Natural killer cell treated with Interleukin-12 subunit alpha and Interleukin-12 subunit beta and Interleukin-15 and Interleukin-18, amount 100 ng/mL, for 72 hours (primary cell): ENCODE results near the gene SLC30A2. TPM values are rescaled to one million over a fixed set of nuclear protein-coding genes. Genes with fewer than 3 reads are reported as not detected.

Experiments
- ATAC-seq, 2 donors: fragments of 150-1000 bp; cut with Tn5 transposase in 1 of 2; sonication (Bioruptor Pico), chemical (Tn5 transposase) in 1 of 2; 2 replicates each; pipeline ENCODE4 v1.10.0; 2021
- DNase-seq: peaks from one replicate; pipeline ENCODE4 v3.0.0; 2022; ENCODE audit warnings: low spot score
- H3K27ac Mint-ChIP-seq, 2 donors: 1 replicate in 1 of 2; 2 replicates in 1 of 2; pipeline ENCODE4 v1.8.0; 2022; ENCODE audit warnings: mixed read lengths in 2 of 2, mild to moderate bottlenecking in 1 of 2, moderate library complexity in 1 of 2
- H3K27me3 Mint-ChIP-seq, 2 donors: 1 replicate in 1 of 2; 2 replicates in 1 of 2; pipeline ENCODE4 v1.8.0; 2022; ENCODE audit warnings: mixed read lengths in 2 of 2
- H3K36me3 Mint-ChIP-seq: one replicate; pipeline ENCODE4 v1.8.0; 2022; ENCODE audit warnings: mixed read lengths
- H3K4me1 Mint-ChIP-seq, 2 donors: 1 replicate in 1 of 2; 2 replicates in 1 of 2; pipeline ENCODE4 v1.8.0; 2022; ENCODE audit warnings: low read depth in 2 of 2, mixed read lengths in 2 of 2, mild to moderate bottlenecking in 1 of 2
- H3K4me3 Mint-ChIP-seq: one replicate; pipeline ENCODE4 v1.8.0; 2022; ENCODE audit warnings: mixed read lengths
- H3K9me3 Mint-ChIP-seq: 2 replicates; pipeline ENCODE4 v1.8.0; 2022; ENCODE audit warnings: mixed read lengths
- total RNA-seq, 2 donors: library from RNA; stranded (reverse); gene quantifications; one replicate each; pipeline ENCODE4 v1.2.3, GENCODE V29; 2022

The SLC30A2 gene
- total RNA-seq, 2 donors from 2014 or later, result not detected

DNA sequence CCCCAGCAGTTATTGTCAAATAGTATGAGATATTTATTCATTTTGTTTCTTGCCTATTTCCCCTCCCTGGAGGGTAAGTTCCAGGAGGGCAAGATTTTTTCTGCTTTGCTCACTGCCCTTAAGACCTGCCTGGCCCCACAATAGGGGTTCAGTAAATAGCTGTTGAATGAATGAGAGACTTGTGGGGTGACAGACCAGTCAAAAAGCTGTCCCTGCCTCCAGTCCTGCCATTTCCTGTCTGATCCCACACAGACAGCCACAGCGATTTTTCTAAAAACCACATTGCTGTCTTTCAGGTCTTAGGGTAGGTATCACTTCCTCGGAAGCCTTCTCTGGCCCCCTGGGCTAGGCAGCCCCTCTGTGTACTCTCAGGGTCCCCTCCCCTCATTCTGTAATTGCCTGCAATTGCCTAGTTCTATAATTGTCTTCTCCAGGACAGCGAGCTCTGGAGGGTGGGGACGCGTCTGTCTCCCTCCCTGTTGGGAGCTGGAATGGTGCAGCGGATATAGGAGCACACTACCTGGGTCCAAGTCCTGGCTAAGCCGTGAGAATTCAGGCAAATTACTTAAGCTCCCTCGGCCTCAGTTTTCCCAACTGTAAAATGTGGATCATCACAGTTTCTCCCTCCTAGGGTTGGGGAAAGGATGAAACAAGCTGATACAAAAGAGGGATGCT is 26.1 kb downstream of the SLC30A2 start:
- DNase-seq (no peak), ATAC-seq (no peak)
- Mint-ChIP-seq H3K4me1 (peaks cover 7 to 9% of the 10 kb centered on the region in 2 donors), H3K36me3 (no peaks in the 10 kb centered on the region), H3K4me3 (no peak overlapping the region), H3K27me3 (peaks cover 0 to 3% of the 10 kb centered on the region in 2 donors), H3K27ac (no peak overlapping the region), H3K9me3 (no peaks in the 10 kb centered on the region)

DNA sequence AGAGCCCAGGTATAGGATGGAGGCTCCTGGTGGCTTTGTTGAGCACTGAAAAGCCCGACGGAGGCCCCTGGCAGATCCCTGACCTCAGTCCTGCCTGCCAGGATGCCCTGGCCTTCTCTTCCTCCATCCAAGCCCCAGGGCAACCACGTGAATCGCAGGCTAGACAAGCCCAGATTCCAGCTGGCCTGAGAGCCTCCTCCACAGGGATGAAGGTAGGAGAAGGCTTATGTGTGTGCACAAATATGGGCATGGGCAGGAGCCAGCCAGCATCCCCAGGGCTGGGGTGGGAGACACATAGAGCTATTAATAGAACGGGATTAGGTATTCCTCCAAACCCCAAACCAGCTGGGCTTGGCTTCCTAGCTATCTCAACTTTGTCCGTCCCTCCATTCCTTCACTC is 28.3 kb downstream of the SLC30A2 start:
- no peaks in the 10 kb centered on the region for H3K36me3 Mint-ChIP-seq
- H3K4me3 Mint-ChIP-seq, result no peak overlapping the region
- no peaks in the 10 kb centered on the region for H3K9me3 Mint-ChIP-seq
- H3K4me1 Mint-ChIP-seq, result peaks cover 7 to 9% of the 10 kb centered on the region in 2 donors
- DNase-seq (no peak), ATAC-seq (no peak)
- H3K27me3 Mint-ChIP-seq, result peaks cover 0 to 3% of the 10 kb centered on the region in 2 donors
- no peak overlapping the region for H3K27ac Mint-ChIP-seq

DNA sequence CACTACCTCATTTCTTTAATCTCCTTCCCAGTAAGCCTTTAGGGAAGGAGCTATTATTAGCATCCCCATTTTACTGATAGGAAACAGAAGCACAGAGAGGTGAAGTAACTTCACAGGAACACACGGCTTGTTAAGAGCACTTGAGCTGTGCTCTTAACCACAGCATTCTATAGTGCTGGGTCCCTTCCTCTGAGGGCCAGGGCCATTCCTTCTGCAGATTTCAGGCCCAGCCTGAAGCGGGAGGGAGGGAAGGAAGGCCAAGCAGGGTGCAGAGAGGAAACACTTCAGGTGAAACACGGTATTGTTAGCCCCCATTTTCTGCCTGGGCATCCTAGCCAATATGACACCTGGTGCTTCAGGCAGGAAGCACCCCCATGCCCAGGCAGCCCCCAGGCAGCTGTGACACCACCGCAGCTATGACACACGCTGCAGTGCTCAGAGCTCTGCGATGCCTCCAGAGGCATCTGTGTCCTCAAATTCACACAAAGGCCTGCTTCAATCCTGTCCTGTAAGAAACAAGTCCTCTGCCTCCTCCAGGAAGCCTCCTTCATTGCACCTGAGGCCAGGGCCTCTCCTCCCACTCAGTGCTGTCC is 28.9 kb downstream of the SLC30A2 start:
- no peak for ATAC-seq
- Mint-ChIP-seq H3K27me3 (peaks cover 0 to 3% of the 10 kb centered on the region in 2 donors), H3K4me3 (no peak overlapping the region), H3K9me3 (no peaks in the 10 kb centered on the region), H3K36me3 (no peaks in the 10 kb centered on the region), H3K27ac (no peak overlapping the region), H3K4me1 (peaks cover 7 to 9% of the 10 kb centered on the region in 2 donors)
- DNase-seq, result no peak

DNA sequence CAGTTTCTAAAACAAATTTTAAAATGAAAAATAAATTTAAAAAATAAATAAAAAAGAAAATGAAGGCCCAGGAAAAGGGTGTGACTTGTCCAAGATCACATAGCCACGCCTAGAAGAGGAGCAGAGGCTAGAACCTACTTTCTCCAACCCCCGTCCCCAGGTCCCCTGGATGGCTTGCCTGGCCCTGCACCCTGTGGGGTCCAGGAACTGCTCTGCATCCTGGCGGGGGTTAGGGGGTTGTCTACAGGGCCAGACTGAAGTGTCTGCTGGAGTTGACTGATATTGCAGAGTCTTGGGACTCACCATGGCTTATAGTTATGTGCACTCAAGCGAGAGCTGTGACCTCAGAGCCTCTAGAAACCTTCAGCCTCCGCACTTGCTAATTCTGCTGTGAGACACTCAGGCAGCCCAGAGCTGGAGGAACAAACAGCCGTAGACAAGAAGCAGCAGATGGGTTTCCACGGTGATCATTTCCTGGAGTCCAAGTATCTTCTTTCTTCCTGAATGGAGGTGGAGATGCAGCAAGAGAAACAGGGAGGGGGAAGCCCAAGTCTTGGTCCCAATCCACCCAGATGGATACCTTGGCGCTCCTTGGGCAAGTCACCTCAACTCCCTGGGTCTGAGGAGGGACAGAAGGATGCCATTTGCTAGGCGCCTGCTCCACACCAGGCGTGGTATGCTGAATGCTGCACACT is 29.5 kb downstream of the SLC30A2 start:
- ATAC-seq (no peak), DNase-seq (no peak)
- Mint-ChIP-seq H3K27ac (no peak overlapping the region), H3K9me3 (no peaks in the 10 kb centered on the region), H3K4me1 (peaks cover 7 to 9% of the 10 kb centered on the region in 2 donors), H3K4me3 (no peak overlapping the region), H3K36me3 (no peaks in the 10 kb centered on the region), H3K27me3 (peaks cover 0 to 3% of the 10 kb centered on the region in 2 donors)

DNA sequence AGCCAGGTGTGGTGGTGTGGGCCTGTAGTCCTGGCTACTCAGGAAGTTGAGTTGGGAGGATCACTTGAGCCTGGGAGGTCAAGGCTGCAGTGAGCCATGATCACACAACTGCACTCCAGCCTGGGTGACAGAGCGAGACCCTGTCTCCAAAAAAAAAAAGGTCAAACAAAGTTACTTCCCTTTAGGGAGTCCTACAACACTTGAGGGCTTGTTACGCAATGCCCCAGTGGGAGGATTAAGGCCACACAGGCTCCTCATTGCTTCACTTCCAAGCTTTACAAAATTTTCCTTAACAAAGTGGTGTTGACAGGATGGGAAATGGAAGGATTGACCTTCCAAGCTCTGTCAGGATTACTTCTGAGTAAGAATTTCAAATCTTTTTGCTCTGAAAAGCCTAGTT is 30.6 kb downstream of the SLC30A2 start:
- H3K27me3 Mint-ChIP-seq, result peaks cover 0 to 3% of the 10 kb centered on the region in 2 donors
- H3K9me3 Mint-ChIP-seq, result no peaks in the 10 kb centered on the region
- DNase-seq, result no peak
- no peak overlapping the region for H3K4me3 Mint-ChIP-seq
- no peaks in the 10 kb centered on the region for H3K36me3 Mint-ChIP-seq
- peaks cover 7 to 9% of the 10 kb centered on the region in 2 donors for H3K4me1 Mint-ChIP-seq
- H3K27ac Mint-ChIP-seq, result no peak overlapping the region
- ATAC-seq, result no peak

DNA sequence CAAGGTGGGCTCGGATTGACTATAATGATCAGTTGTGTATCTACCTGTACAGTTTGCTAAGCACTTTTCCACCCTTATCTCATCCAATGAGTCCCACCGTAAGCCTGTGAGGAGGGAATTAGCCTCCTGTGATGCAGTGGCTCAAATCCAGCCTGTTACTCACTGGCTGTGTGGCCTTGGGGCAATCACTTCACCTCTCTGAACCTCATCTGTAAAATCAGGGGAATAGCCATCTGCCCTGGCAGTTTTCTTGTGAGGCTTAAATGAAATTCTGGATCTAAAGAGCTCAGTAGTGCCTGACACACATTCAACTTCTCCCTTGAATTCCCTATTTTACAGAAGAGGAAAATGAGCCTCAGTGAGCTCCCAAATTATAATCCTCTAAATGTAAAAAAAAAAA is 31.7 kb downstream of the SLC30A2 start:
- peaks cover 0 to 4% of the 10 kb centered on the region in 2 donors for H3K27me3 Mint-ChIP-seq
- DNase-seq (no peak), ATAC-seq (no peak)
- no peak overlapping the region for H3K27ac Mint-ChIP-seq
- no peaks in the 10 kb centered on the region for H3K9me3 Mint-ChIP-seq
- H3K4me1 Mint-ChIP-seq, result peaks cover 3 to 4% of the 10 kb centered on the region in 2 donors
- no peaks in the 10 kb centered on the region for H3K36me3 Mint-ChIP-seq
- no peak overlapping the region for H3K4me3 Mint-ChIP-seq

DNA sequence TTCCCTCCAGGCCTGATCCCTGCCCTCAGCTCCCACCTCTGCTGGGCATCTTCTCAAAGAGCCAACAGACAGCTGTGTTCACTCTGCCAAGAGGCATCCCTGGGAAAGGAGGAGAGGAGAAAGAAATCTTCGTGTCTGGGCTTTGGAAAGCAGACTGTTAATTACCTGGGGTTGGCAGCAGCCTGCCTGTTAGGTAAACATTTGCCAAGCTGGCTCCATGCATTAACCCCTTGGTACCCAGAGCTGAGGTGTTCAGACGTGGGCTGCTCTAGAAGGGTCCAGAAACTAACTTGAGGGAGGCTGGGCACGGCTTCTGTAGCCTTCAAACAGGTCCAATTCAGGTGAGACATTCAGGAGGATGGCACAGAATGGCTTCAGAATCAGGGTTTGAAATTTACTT is 33.1 kb downstream of the SLC30A2 start:
- H3K36me3 Mint-ChIP-seq, result no peaks in the 10 kb centered on the region
- H3K4me1 Mint-ChIP-seq, result peaks cover 3 to 4% of the 10 kb centered on the region in 2 donors
- no peak for ATAC-seq
- H3K27me3 Mint-ChIP-seq, result peaks cover 0 to 4% of the 10 kb centered on the region in 2 donors
- no peak overlapping the region for H3K4me3 Mint-ChIP-seq
- H3K9me3 Mint-ChIP-seq, result no peaks in the 10 kb centered on the region
- no peak for DNase-seq
- no peak overlapping the region for H3K27ac Mint-ChIP-seq

DNA sequence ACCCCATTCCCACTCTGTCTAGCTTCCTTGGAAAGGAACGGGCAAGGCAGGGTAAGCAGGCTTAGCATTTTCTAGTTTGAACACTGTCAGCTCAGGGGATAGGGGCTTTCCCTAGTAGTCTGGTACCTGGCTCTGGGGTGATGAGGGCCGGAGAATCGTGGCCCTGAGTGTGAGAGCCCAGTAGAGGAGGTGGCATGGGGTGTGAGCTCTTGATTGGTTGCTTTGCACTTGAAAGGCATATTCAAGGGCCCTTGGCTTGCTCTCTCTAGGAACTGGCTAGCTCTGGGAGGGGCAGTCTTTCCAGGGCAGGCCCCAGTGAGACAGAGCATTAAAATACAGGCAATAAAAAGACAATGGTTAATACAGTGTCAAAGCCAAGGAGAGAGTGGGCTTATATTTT is 35.1 kb downstream of the SLC30A2 start:
- Mint-ChIP-seq H3K27me3 (peaks cover 0 to 7% of the 10 kb centered on the region in 2 donors), H3K4me1 (peaks cover 3 to 4% of the 10 kb centered on the region in 2 donors), H3K27ac (no peak overlapping the region), H3K4me3 (no peak overlapping the region), H3K36me3 (no peaks in the 10 kb centered on the region), H3K9me3 (no peaks in the 10 kb centered on the region)
- DNase-seq, result no peak
- no peak for ATAC-seq

DNA sequence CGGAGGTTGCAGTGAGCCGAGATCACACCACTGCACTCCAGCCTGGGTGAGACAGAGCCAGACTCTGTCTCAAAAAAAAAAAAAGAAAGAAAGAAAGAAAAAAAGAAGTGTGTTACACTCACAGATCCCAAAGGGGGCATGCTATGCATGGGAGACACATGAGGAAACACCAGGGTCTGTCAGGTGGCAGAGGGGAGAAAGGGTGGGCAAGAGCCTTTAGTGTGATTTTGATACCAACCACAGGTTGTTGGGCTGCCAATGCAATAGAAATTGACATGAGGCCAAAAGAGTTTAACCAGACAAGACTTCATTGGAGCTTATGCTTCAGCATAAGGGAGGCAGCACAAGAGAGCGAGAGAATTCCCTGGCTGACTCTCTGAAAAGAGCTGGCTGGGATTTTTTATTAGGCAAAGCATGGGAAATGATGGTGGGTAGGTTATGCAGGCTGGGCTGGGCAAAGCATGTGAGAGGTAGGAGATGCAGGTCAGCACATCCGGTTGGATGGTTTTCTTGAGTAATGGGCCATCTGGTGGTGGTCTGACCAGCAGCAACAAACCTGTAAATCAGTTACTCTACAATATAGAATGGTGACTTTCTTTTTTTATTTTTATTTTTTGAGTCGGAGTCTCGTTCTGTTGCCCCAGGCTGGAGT is 36.0 kb downstream of the SLC30A2 start:
- Mint-ChIP-seq H3K4me3 (no peak overlapping the region), H3K36me3 (no peaks in the 10 kb centered on the region), H3K27me3 (peaks cover 0 to 7% of the 10 kb centered on the region in 2 donors), H3K4me1 (peaks cover 3 to 4% of the 10 kb centered on the region in 2 donors), H3K9me3 (no peaks in the 10 kb centered on the region), H3K27ac (no peak overlapping the region)
- ATAC-seq, result no peak
- DNase-seq, result no peak

DNA sequence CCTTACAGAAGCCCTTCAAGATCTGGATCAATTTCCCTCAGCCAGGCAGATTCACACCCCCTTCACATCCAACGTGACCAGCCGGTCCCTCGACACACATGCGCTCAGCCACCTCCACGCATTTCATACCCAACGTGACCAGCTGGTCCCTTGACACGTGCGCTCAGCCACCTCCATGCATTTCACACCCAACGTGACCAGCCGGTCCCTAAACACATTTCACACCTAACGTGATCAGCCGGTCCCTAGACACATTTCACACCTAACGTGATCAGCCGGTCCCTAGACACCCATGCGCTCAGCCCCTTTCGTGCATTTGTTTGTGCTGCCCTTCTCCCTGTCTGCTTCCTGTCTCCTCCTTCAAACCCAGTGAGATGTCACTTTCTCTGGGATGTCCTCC is 39.2 kb downstream of the SLC30A2 start:
- DNase-seq (no peak), ATAC-seq (no peak)
- H3K27ac Mint-ChIP-seq, result no peak overlapping the region
- H3K4me1 Mint-ChIP-seq, result peaks cover 3 to 4% of the 10 kb centered on the region in 2 donors
- no peaks in the 10 kb centered on the region for H3K9me3 Mint-ChIP-seq
- no peaks in the 10 kb centered on the region for H3K36me3 Mint-ChIP-seq
- peaks cover 7 to 9% of the 10 kb centered on the region in 2 donors for H3K27me3 Mint-ChIP-seq
- no peak overlapping the region for H3K4me3 Mint-ChIP-seq

DNA sequence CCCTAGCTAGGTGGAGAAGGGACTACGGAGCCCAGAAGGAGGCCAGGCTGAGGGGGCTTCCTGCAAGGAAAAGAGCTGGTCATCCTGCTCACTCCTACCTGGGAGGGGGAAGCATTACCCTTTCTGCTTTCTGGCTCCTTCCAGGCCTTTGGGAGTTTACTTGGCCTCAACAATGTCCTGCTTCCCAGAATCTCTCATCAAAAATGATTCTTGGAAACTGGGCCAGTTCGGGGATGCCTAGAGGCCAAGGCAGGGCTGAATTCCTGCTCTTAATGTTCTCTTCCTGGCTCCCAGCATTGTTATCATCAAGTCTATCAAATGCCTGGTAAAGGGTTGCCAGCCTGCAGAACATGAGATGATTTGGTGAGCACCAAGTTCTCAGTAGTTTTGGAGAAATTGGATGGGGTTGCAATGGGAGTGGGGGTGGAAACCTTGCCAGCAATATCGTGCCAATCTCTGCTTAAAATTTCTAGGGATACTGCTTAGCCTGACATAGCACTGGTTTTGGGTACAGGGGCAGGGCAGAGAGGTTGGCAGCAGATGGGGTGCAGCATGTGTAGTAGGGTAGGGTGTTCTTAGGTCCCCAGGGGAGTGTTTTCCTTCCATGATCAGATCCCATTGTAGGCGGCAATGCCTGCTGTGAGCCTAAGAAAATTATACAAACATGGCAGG is 40.3 kb downstream of the SLC30A2 start:
- Mint-ChIP-seq H3K27me3 (peaks cover 7 to 9% of the 10 kb centered on the region in 2 donors), H3K4me1 (peaks cover 3 to 4% of the 10 kb centered on the region in 2 donors), H3K4me3 (no peak overlapping the region), H3K9me3 (no peaks in the 10 kb centered on the region), H3K27ac (no peak overlapping the region), H3K36me3 (no peaks in the 10 kb centered on the region)
- ATAC-seq, result no peak
- no peak for DNase-seq

DNA sequence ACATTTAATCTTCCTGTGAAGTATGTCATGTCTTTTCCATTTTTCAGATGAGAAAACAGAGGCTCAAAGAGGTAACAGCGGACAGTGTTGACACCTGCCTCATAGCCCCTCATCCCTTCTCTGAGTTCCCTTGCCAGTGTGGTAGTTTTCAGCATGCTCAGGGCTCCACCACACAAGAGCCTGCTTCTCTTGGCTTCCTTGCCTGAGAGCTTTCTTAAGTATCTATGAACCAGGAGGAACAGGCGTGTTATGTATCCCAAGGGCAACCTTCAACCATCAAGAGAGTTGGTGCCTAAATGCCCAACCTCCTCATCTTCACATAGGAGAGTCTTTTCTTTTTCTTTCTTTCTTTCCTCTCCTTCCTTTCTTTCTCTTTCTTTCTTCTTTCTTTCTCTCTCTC is 42.2 kb downstream of the SLC30A2 start:
- no peak for ATAC-seq
- no peak overlapping the region for H3K27ac Mint-ChIP-seq
- H3K27me3 Mint-ChIP-seq, result peaks cover 5 to 7% of the 10 kb centered on the region in 2 donors
- DNase-seq, result no peak
- H3K9me3 Mint-ChIP-seq, result no peaks in the 10 kb centered on the region
- no peaks in the 10 kb centered on the region for H3K4me1 Mint-ChIP-seq
- no peak overlapping the region for H3K4me3 Mint-ChIP-seq
- no peaks in the 10 kb centered on the region for H3K36me3 Mint-ChIP-seq

DNA sequence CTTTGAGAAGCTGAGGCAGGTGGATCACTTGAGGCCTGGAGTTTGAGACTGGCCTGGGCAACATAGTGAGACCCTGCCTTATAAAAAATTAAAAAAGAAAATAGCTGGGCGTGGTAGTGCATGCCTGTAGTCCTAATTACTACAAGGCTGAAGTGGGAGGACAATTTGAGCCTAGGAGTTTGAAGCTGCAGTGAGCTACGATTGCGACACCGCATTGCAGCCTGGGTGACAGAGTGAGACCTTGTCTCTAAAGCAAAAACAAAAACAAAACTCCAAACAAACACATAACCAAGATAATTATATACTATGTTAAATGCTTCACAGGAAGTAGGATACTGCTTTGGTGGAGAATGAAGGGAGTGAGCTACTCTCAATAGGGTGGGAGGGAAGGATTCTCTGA is 42.7 kb downstream of the SLC30A2 start:
- H3K9me3 Mint-ChIP-seq, result no peaks in the 10 kb centered on the region
- no peak overlapping the region for H3K27ac Mint-ChIP-seq
- H3K4me3 Mint-ChIP-seq, result no peak overlapping the region
- ATAC-seq, result no peak
- no peaks in the 10 kb centered on the region for H3K36me3 Mint-ChIP-seq
- no peak for DNase-seq
- H3K27me3 Mint-ChIP-seq, result peaks cover 5 to 7% of the 10 kb centered on the region in 2 donors
- H3K4me1 Mint-ChIP-seq, result peaks cover 3 to 4% of the 10 kb centered on the region in 2 donors
